HG03432 (cell line): Measurements from ENCODE around the gene DNAI7.

Experiments
- ATAC-seq: cut with Tn5 transposase; IDR thresholded peaks from one replicate; pipeline ENCODE4 v1.9.1; 2021; ENCODE audit warnings: mild to moderate bottlenecking, moderate library complexity; ENCODE audit not compliant: unreplicated experiment

DNAI7 gene

DNA sequence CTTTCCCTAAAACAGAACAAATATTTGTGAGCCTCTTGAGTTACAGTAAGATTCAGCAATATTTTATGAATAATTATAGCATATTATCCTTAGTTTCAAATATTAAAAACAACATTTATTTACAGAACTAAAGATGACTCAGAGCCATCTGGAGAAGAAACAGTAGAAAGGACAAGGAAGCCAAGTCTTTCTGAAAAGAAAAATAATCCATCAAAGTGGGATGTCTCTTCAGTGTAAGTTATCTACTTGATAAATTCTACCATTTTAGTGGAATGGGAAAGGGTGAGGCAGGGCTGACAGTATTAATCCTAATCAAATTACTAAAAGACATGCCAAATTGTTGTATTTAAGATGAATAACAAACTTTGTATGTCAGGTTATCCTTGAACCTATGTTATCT, 88.1 kb downstream of the DNAI7 start:
- no peak for ATAC-seq

GRCh38 chr12:25102402-25102801, 92.6 kb downstream of the DNAI7 start:
- ATAC-seq = no peak

GRCh38 chr12:25101092-25101445, 93.9 kb downstream of the DNAI7 start:
- peak; percentile 64 for ATAC-seq

GRCh38 chr12:25100194-25101091, 94.5 kb downstream of the DNAI7 start:
- ATAC-seq = peak; percentile 37

GRCh38 chr12:25099010-25099409, 96.0 kb downstream of the DNAI7 start:
- no peak for ATAC-seq

DNA sequence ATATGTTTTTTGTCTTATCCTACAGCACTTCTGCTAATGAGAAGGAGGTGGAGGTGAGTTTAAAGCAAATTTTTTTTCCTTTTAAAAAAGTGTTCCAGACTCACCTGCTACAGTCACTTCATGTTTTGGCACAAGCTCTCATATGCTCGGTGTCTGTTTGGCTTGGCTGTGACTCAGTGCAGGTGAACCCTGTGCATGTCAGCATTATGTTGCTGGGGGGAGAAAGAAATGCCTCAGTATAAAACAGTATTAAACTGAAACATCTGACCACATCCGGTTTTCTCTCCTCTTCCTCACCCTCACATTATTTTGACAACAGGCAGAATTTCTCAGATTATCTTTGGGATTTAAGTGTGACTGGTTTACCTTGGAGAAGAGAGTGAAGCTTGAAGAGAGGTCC, 105.2 kb downstream of the DNAI7 start:
- ATAC-seq = no peak

- no peak for ATAC-seq
These were observed 107.4 kb downstream of the DNAI7 start for GRCh38 chr12:25087596-25087995.

DNA sequence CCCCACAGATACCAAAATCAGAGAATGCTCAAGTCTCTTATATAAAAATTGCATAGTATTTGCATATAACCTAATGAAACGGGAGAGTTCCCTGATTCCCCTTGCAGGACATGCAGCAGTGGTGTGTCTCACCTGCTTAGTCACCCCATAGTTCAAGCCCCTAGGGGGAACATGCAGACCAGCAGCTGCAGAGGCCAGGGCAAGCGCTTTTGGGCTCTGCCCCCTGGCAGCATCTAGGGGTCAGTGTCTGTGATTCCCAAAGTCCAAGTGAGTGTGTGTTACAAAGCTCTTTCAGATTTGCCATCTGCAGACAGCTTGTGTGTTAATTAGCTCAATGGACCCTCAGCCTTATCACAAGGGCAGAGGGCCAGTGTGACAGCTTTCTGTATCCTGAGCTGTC, 110.1 kb downstream of the DNAI7 start:
- ATAC-seq = no peak

DNA sequence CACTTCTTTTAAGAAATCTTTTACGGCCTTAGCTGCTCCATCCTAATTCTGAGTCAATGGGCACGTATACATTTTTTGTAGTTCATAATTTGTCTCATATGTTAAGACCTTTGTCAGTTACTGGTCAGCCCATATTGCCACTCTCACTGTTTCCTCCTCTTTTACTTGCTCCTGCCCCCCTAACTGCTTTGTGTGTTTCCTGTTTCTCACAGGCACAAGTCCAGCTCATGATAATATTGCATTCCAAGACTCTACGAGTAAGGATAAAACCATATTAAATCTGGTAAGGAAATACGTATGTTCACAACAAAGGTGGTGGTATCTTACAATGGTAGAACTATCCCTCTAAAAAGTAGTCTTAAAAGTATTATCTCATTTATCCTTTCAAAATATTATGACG, 111.7 kb downstream of the DNAI7 start:
- ATAC-seq = no peak

DNA sequence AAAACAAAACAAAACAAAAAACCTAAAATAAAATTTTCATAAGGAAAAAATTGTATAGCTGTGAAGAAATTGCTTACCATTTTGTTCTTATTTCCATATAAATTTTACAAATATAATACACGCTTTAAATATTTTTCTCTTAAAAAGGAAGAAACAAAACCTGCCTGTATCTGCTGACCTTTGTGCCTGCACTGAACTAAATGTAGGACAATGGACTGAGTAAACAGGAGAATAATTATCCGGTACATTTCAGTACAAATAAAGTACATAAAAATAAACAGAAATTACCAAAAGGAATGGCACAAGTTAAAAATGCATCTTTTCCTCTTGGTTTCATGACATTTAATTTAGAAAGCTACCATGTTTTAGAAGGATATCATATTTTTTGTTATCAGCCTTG, 112.3 kb downstream of the DNAI7 start:
- ATAC-seq = no peak

DNA sequence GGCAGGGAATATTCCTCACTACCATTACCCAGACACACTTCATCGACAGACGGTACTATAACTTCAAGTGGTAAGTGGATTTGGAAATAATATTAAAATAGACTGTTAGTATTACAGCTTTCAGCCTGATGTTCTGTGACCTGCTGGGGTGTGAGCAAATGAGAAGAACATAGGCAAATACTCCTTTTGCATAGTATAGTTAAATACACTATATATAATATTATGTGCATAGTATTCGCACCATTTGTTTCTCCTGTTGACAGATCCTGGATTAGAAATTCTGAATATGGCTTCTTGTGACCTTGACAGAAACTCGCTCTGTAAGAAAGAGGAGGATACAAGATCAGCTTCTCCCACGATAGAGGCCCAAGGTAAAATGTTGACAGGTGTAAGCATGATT, 115.6 kb downstream of the DNAI7 start:
- no peak for ATAC-seq

GRCh38 chr12:25074954-25075353, 120.0 kb downstream of the DNAI7 start:
- ATAC-seq = peak; percentile 65

DNA sequence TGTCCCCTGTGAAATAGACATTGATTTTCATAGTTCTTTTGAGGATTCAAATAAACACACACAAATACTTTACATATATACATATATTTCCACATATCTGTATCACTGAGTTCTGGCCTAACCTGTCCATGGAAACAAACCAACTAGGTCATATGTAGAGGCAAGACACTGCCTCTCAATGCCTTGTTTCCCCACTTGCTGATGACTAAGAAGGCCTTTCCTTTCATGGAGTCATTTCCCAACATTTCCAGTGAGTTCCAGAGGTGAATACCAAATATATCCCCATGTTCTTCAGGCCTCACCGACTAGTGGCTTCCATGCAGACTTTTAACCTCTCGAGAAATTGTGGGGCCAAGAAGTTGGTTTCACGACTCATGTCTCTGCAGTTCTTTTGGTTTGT, 120.8 kb downstream of the DNAI7 start:
- no peak for ATAC-seq

DNA sequence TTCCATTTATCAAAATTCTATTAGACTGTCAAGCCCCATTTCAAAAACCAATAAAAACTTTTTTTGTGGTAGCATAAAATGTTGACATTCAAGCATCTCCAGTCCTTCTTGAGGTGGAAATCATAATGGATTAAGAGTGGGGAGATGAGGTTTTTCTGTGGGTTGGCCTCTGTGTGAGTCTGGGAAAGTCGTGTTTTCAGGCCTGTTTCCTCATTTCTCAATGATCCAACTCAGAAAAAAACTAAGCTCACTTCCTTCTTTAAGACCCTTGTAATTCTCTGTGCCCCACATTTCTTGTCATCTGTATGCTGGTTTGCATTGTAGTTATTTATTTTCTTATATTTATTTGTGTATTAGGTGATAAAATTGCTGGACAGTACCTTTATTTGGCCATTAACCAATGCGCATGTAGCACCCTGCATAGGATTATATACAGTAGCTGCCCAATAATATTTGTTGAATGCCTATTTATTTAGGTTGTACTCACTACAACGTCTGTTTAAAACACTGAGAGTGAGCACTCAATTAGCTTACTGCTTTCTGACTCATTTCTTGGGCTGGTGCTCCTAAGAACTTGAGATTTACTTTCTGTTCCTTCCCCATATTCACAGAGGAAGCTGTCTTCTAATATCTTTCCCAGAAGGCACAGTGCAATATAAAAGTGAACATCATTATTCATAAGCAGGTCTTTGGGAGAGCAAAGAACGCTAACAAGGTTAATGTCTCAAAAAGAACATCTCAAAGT, 121.9 kb downstream of the DNAI7 start:
- no peak for ATAC-seq

DNA sequence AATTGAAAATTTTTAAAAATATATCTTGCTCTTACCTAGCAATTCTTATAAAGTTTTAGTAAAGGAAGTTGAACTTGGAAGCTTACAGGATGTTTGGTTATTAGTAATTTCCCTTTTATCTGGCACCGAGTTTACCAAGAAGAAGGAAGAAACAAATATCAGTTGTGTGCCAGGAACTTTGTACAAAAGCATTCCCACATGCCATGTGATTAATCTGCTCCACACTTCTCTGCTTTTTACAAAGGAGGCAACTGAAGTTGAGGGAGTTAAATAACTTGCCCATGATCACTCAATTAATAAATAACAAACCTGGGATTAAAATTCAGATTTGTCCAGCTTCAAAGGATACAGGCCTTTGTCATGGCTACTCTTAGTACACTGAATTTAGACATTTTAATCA, 123.6 kb downstream of the DNAI7 start:
- ATAC-seq = no peak

DNA sequence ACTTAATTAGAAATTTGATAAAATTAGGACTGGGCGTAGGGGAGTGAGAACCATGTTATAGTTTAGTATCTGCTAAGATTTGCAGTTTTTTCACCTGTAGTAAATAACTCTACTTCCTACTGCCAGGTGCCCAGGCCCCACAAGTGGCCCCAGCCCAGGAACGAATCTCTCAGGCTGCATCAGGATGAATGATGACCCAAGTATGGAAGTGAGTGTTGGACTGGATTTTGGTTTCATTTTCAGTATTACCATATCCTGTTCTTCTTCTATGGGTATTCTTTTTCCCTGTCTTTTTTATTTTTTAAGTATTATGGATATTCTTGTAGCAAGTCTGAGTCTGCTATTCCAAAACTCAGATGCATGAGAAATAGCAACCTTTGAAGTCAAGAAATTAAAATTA, 125.7 kb downstream of the DNAI7 start:
- no peak for ATAC-seq

- no peak for ATAC-seq
These were observed 129.9 kb downstream of the DNAI7 start for GRCh38 chr12:25065035-25065434.

DNA sequence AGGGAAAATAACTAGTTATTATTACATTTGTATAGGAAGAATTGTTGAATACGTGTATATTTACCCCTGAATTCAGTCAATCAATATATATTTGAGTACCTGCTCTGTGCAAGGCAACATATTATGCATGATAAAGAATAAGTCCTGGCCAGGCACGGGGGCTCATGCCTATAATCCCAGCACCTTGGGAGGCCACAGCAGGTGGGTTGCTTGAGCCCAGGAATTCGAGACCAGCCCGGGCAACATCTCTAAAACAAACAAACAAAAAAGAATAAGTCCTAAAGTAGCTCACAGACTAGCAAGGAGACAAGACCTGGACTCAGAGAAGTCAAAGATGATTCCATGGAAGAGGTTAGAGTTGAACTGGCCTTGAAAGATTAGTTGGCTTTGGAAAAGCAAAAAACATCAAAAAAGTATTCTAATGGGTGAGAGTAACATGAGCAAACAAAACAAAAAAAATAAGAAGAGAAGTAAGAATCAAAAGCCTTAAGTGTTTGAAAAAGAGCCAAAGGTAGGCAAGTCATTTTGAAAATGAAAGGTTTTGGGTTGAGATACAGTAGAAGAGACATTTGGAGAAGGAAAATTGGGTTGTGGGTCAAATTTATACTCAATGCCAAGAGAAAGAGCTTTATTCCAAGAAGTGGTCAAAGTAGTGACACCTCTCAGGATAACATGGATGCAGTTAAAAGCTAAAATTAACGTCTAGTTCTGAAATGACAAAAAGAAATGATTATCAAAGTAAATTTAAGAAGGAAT, 130.9 kb downstream of the DNAI7 start:
- ATAC-seq = no peak

DNA sequence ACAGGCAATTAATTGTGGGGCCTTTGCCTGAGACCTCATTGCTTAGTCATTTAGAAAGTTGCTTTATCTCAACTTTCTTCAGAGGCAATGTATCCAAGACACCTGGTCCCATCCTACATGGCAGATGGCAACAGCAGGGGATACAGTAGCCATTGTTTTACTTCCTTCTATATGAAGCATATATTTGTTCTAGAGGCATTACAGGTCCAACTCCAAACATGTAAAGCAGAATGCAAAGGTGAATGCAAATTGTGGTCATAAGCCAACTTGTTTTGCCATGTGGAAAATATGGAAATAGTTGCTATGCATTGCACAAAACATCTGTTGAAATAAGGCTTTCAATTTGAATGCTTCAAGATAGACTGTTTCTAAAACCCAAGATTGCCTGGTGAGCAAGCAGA, 136.3 kb downstream of the DNAI7 start:
- ATAC-seq = peak; percentile 56
